Hippocampal formation (tissue), 2 donors: ENCODE results near the gene GPR108.
"Not testable (repeated sequence)": the region's sequence is repeated elsewhere in the genome, so short reads cannot be mapped to it uniquely, and the experiment has no call there.

Experiments used
- DNase-seq, 2 donors: peaks; one replicate each; lab custom pipeline; 2025; lab: John Stamatoyannopoulos, UW

GPR108 gene

DNA sequence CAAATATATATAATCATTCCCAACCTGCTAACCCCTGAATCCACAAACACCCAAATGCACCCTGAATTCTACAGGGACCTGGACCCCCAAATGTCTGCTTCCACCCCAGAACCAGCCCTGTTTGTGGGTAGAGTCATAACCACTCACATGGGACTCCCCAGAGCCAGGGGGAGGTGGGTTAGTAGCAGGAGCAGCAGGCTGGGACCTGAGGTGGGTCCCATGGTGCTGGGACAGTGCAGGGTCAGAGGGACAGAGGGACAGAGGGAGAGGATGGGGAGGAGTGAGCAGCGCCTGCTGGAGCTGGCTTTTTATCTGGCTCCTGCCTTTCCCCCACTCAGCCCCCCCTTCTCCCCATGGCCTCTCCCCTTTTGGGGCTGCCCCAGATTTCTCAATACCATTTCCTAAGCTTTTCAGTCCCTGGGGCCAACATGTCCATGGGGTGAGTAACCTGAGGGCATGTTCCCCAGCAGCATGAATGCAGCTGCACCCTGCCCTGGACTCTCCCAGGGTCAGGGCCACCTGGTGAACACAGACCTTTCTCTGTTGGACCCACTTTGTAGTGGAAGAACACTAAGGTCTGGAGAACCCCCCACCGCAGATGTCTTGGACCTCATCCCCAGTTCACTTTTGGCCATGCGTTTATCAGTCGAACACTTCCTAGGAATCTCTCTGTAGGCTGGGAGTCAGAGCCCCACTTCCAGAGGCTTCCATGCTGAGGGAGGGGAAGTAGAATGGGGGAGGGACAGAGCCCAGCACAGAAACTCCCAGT is 16.8 kb downstream of the GPR108 start, which contains the start of gene C3:
TSS of gene C3 (minus strand) at position 282 of the 769 bp plus-strand sequence. CDS start at position 221, 61 bp downstream.
- DNase-seq, result peak in 1 of 2 donors; percentile 2

DNA sequence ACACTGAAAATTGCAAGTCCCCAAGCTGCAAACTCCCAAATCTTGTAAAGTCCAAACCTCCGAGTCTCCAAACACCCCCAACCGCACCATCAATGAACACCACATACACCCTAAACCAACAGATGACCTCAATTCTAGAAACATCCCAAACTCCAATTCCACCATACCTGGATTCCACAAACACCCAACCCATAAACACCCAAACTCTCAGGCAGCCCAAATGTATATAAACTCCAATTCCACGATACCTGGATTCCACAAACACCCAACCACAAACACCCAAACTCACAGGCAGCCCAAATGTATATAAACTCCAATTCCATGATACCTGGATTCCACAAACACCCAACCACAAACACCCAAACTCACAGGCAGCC is 17.4 kb downstream of the GPR108 start:
- DNase-seq, result no peak

DNA sequence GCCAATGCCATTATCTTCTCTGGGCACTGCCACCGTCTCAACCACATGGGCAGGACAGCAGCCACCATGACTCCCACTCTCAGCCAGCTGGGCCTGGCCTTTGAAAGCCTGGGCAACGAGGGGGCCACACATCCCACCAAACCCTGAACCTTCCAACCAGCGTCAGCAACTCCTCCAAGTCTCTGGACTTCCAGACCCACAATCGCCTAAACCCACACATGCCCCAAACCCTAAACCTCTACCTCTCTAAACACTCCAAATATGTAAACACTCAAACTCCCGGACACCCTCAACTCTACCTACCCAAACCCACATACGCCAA is 17.9 kb downstream of the GPR108 start:
- DNase-seq, result peak in 1 of 2 donors; percentile 1

DNA sequence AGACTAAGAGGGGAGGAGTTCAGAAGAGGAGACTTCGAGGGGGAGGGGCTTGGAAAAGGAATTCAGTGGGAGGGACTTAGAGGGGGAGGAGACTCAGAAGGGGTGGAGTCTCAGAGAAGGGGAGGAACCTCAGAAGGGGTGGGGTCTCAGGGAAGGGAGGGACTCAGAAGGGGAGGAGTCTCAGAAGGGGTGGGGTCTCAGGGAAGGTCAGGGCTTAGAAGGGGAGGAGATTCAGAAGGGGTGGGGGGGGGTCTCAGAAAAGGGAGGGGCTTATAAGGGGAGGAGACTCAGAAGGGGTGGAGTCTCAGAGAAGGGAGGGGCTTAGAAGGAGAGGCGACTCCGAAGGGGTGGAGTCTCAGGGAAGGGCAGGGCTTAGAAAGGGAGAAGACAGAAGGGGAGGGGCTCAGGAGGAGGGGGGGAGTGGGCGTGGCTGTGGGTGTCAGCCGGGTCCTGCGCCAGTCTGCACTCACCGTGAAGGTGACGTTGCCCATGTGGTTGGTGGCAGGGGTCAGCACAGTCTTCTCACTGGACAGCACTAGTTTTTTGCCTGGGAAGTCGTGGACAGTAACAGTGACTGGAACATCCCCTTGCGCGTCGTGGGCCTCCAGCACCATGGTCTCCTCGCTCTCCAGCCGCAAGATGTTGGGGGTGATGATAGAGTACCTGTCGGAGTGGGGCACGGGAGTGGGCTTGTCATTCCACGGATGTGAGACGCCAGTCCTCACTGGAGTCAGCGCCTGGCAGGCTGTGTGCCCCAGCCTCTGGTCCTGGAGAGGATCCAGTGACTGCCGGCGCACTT is 18.4 kb downstream of the GPR108 start:
- DNase-seq, result peak; percentile 5 to 39

DNA sequence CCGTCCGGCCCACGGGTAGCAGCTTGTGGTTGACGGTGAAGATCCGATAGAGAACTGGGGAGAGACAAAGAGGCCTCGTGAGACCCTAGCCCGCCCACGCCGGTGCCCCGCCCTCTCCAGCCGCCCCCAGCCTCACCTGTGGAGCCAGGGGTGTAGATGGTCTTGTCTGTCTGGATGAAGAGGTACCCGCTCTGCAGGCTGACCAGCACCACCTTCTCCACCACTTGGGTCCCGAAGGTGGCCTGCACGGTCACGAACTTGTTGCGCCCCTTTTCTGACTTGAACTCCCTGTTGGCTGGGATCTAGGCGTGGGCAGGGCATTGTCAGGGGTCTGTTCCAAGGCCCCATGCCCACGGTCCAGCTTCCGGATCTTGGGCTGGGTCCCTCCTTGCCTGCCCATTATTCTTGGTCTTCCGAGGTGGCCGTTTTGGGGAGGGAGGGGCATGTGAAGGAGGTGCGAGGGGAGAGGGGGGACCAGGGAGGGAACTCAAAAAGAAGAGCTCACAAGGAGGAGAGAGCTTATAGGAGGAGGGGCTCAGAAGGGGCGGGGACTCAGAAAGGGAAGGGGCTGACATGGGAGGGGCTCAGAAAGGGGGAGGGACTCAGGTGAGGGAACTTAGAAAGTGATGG is 19.2 kb downstream of the GPR108 start:
- no peak for DNase-seq

DNA sequence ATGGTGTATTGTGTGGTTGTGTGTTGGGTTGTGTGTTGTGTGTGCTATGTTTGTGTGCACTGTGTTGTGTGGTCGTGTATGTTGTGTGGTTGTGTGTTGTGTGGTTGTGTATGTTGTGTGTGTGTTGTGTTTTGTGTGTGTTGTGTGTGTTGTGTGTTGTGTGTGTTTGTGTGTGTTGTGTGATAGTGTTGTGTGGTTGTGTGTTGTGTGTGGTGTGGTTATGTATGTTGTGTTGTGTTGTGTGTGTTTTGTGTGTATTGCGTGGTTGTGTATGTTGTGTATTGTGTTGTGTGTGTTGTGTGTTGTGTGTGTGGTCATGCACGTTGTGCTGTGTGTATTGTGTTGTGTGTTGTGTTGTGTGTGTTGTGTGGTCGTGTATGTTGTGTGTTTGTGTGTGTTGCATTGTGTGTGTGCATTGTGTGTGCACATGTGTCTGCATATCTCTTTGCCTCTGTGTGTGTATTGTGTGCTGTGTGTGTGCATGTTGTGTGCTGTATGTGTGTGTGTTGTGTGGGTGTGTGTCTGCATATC is 19.9 kb downstream of the GPR108 start:
- DNase-seq, result no peak

DNA sequence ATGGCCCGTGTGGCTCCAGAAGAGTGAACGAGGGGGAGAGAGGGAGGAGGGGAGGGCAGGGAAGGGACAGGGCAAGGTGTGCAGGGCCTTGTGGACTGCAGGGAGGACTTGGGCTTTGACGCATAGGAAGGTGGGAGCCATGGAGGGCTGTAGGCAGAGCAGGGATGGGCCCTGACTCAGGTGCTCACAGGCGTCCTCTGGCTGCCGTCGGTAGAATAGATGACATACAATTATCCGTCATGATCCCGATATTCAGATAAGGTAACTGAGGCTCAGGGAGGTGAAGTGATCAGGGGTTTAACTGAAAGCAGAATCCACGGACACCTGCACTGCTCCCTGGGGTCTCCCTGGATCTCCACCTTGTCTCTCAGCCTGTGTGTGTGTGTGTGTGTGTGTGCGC is 20.3 kb downstream of the GPR108 start:
- DNase-seq, result no peak

DNA sequence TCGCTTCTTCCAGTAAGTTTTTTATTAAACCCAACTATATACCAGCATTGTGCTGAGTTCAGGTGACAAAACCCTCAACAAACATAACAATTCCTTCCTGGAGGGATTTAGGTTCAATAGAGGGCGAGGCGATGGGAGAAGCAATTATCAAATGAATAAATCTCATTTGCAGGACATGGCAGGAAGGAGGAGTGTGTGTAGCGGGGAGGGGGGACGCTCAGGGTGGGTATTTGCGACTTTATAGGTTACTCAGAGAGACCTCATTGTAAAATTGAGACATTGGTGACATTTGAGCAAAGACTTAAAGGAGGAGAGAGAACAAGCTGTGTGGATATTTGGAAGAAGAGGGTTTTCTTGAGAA is 20.8 kb downstream of the GPR108 start:
- no peak for DNase-seq

DNA sequence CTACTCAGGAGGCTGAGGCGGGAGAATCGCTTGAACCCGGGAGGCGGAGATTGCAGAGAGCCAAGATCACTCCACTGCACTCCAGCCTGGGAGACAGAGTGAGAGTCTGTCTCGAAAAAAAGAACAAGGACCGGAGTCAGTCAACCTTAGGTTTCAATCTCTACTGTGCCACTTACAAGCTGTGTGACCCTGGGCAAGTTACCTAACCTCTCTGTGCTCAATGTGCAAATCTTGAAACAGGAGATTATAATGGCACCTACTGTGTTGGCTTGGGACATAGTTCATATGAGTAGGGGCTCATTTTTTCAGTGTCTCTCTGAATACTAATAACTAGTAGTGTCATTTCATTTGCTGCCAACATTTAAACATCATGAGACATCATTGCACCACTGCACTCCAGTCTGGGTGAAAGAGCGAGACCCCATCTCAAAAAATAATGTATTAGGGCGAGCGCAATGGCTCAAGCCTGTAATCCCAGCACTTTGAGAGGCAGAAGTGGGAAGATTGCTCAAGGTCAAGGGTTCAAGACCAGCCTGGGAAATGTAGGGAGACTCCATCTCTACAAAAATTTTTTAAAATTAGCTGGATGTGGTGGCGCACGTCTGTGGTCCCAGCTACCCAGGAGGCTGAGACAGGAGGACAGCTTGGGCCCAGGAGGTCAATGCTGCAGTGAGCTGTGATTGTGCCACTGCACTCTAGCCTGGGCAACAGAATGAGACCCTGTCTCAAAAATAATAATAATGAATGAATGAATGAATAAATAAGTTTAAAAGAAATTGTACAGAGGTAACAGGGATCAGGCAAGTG is 22.4 kb downstream of the GPR108 start:
- no peak for DNase-seq

DNA sequence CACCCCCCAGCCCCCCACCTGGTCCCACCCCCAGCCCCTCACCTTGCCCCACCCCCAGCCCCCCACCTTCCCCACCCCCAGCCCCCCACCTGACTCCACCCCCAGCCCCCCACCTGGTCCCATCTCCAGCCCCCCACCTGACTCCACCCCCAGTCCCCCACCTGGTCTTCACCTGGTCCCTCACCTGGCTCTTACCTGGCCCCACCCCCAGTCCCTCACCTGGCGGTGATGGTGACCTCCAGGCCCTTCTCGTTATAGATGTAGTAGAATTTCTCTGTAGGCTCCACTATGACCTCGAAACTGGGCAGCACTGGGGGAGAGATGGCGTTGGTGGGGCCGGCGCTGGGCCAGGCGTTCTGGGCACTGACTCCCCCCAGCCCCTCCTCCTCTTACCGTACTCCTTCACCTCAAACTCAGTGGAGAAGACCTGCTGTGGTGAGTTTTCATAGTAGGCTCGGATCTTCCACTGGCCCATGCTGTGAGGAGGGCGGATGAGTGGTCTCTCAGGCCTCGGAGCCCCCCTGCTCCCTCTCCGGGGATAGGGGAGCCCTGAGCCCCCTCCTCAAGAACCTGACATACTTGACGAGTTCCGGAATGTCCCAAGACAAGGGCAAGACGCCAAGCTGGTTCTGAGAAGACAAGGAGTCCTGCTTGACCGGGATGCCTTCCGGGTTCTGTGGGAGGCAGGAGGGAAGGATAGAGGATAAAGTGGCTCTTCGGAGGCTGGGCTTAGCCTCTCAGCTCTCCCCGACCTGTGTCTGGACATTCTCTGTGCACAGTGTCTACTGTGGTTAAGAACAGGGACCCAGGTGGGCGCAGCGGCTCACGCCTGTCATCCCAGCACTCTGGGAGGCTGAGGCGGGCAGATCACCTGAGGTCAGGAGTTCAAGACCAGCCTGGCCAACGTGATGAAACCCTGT is 23.3 kb downstream of the GPR108 start:
- DNase-seq, result no peak

DNA sequence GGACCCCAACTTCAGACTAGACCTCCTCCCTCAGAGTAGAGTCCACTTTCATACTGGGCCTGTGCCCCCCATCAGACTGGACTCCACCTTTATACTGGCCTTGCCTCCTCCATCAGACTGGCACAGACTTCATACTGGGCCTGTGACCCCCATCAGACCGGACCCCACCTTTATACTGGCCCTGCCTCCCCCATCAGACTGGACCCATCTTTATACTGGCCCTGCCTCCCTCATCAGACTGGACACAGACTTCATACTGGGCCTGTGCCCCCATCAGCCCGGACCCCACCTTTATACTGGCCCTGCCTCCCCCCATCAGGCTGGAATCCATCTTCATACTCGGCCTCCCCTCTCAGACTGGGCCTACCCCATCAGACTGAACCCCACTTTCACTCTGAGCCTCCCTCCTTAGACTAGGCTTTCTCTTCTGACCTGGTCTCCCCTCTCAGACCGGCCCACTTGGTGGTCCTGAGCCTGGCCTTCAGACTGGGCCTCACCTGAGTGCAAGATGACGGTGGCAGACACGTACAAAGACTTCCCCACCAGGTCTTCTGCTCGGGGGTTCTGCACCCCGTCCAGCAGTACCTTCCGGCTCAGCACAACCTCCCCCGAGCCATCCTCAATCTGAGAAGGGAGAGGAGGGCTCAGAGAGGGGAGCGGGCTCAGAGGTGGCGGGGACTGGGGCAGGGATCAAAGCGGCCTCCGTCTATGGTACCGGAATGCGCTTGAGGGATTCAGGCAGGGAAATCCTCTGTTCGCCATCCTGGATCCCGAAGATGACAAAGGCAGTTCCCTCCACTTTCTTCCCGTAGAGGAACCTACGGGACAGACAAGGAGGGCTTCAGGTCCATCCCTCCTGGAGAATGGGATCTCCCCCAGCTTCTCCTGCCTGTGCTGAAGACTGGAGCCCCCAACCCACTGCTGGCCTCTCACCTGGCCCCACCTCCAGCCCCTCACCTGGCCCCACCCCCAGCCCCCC is 24.4 kb downstream of the GPR108 start:
- no peak for DNase-seq

DNA sequence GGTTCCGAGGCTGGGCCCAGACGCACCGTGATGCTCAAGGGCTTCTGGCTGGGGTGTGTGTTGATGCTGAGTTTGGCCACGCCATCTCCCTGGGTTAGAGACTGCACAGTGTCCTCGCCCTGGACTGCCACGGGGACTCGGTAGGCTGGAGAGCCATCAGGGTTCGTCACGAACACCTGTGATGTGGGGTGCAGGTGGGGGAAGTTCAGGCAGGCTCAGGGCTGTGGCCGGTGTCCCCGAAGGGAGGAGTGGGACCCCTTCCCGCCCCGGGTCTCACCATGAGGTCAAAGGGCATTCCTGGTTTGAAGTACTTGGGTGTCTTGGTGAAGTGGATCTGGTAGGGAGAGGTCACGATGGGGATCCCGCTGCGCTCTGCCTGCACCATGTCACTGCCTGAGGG is 25.1 kb downstream of the GPR108 start:
- DNase-seq, result no peak

DNA sequence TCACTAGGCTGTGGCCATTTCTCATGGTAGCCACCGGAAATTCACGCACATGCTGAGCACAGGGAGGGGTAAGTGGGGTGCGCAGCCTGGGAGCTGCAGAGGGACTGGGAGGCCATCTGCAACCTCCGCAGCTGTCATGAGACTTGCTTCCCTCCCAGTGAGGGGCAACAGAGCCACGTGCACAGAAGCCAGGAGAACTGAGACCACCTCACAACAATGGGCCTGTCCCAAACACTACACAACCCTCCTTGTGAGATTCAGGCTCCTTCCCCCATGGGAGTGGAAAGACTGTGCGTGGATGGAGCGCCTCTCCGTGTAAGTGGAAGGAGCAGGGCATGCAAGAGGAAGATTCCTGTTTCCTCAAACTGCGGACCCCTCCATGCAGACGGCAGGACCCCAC is 25.8 kb downstream of the GPR108 start:
- DNase-seq, result no peak

DNA sequence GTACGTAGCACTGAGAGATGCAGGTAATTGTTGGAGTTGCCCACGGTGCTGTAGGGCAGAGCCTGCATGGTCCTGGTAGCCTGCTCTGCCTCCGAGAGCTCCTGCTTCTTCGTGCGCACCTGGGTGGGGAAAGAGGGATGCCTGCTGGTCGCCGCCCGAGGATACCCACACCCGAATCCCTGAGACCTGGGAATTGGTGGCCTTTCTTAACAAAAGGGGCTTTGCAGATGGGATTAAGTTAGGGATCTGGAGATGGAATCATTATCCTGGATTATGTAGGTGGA is 26.4 kb downstream of the GPR108 start:
- DNase-seq, result no peak

DNA sequence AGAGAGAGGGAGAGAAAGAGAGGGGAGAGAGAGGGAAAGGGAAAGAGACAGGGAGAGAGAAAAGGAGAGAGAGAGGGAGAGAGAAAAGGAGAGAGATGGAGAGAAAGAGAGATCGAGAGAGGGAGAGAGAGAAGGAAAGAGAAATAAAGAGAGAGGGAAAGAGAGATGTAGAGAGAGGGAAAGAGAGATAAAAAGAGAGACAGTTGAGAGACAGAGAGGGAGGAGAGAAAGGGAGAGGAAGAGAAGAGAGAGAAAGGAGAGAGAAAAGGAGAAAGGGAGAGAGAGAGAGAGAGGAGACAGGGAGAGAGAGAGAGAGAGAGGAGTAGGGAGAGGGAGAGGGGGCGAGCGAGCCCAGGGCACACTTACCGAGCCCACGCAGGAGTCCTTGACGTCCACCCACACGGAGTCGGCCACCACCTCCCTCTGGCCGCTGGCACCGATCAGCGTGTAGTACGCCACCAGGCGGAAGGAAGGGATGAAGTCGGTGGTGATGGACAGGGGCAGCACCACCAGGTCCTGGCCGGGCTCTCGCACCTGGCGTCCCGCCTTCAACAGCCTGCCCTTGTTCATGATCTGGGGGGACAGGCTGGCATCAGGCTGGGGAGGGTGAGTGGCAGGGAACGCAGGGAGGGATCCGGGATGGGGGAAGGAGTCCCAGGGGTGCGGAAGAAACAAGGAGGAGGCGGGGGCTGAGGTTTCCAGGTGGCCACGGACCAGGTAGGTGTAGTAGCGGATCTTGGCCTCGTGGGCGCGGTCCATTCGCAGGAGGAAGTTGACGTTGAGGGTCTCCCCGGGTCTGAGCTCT is 26.9 kb downstream of the GPR108 start:
- DNase-seq, result no peak

DNA sequence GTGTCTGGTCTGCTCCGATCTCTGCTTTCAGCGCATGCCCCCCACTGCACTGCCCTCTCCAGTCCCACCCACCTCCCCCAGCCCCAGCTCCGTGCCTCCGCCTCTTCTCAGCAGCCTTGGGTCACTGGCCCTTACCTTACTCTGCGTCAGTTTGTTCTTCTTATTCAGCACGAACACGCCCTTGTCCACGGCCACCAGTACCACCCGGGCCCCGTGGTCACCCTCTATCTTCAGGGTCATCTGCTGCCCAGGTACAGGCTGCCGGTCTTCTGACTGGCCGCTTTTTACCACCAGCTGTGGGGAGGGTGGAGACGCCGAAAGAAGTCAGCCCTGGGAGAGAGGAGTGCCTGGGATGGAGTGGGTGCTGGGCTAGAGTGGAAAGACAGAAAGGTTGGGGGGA is 27.8 kb downstream of the GPR108 start:
- DNase-seq, result no peak

DNA sequence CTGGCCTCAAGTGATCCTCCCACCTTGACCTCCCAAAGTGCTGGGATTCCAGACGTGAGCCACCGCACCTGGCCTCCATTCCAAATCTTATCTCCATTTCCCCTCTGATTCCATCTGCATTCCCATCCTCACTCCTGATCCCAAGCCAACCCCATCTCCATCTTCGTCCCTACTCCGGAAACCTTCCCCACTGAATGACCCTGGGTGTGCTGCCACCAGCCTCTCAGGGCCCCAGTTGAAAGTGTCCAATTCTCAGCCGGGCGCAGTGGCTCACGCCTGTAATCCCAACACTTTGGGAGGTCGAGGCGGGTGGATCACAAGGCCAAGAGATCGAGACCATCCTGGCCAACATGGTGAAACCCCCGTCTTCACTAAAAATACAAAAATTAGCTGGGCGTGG is 28.5 kb downstream of the GPR108 start:
- not testable (repeated sequence) for DNase-seq

DNA sequence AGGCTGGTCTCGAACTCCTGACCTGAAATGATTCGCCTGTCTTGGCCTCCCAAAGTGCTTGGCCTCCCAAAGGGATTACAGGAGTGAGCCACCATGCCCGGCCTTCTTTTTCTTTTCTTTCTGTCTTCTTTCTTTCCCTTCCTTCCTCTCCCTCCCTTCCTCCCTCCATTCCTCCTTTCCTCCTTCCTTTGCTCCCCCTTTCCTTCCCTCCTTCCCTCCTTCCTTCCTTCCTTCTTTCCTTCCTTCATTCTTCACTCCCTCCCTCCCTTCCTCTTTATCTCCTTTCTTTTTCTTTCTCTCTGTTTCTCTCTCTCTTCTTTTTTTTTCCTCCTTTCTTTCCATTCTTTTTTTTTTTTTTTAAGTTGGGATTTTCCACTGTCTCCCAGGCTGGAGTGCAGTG is 29.0 kb downstream of the GPR108 start:
- no peak for DNase-seq

DNA sequence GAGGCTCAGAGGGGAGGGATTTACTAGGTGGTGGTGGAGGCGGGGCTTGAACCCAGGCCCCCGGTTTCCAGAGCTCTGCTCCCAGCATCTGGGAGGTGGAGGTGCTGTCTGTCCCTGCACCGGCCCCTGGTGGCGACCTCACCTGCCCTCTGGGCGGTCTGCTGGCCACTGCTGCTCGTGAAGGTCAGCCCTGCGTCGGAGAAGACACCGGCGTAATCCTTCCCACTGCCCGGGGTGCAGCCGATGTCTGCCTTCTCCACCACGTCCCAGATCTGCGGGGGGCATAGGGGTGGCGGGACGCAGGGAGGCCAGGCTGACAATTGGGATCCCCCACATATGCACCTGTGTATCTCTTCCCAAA is 29.7 kb downstream of the GPR108 start:
- DNase-seq, result no peak
